ENCODE data around the gene ATP6V1B1. TPM values are rescaled to one million over a fixed set of nuclear protein-coding genes. Genes with fewer than 3 reads are reported as not detected.

Gene ATP6V1B1
- total and polyA plus RNA-seq, 4 donors: not detected

DNA sequence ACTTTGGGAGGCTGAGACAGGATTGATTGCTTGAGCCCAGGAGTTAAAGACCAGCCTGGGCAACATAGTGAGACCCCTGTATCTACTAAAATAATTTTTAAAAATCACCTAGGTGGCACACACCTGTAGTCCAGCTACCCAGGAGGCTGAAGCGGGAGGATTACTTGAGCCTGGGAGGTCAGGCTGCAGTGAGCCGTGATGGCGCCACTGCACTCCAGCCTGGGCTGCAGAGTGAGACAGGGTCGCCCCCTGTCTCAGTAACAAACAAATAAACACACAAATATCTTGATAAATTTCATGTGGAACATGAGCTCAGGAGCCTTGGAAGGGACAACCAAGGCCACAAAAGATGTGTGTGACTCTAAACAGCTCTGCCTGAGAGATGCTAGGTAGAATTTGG lies 31.0 kb downstream of the ATP6V1B1 start:
- H3K27ac ChIP-seq (ENCODE audit: low read depth in 1 of 2, low read length in 2 of 2): no peak overlapping the region
- no peak for DNase-seq (ENCODE audit: low spot score)
- no peak overlapping the region for H3K4me3 ChIP-seq (ENCODE audit: low read depth in 1 of 3, low read length in 3 of 3)
- H3K4me1 ChIP-seq (ENCODE audit: control insufficient read depth in 4 of 4, insufficient read depth in 4 of 4, low read length in 3 of 4): peaks cover 0 to 8% (median under 1%) of the 10 kb centered on the region in 4 donors
- TF ChIP-seq EGR1 (IDR thresholded peaks at IDR 0.05; ENCODE audit: low read depth in 2 of 2) (no peak), FOXA1 (IDR thresholded peaks at IDR 0.05) (no peak), FOXA2 (IDR thresholded peaks at IDR 0.05) (no peak), SP1 (IDR thresholded peaks at IDR 0.05) (no peak), TAF1 (conservative IDR thresholded peaks at IDR 0.05) (no peak), JUND (IDR thresholded peaks at IDR 0.05) (no peak)
- no peaks in the 10 kb centered on the region for H3K9me3 ChIP-seq (ENCODE audit: control insufficient read depth in 4 of 4, low read length in 3 of 4)
- WGBS: 71% methylated on average over 4 of the region's 4 CpGs
- no peak overlapping the region for H3K9ac ChIP-seq (ENCODE audit: low read depth in 1 of 2, low read length in 2 of 2)
- H3K27me3 ChIP-seq (ENCODE audit: control insufficient read depth in 4 of 4, insufficient read depth in 4 of 4, low read length in 3 of 4): peaks cover 3 to 11% (median 7%) of the 10 kb centered on the region in 4 donors
- H3K36me3 ChIP-seq (ENCODE audit: control insufficient read depth in 4 of 4, insufficient read depth in 3 of 4, low read depth in 1 of 4, low read length in 3 of 4): no peaks in the 10 kb centered on the region

DNA sequence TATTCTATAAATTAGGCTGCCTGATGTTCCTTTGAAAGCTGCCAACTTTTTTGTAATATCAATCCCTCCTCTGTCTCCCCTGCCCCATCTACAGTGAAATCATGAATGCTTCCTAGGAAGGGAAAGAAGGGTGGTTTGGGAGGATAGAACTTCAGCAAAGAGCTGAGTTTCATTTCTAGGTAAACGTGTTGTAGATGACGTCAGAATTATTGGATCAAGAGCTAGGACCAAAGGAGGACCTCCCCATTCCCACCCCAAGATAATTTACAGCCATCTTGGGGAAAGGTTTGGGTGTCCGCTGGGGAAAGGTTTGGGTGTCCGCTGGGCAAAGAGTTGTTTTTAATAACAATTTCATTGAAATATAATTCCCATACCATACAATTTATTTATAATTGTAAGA lies 31.5 kb downstream of the ATP6V1B1 start:
- DNase-seq (ENCODE audit: low spot score): no peak
- H3K27ac ChIP-seq (ENCODE audit: low read depth in 1 of 2, low read length in 2 of 2): no peak overlapping the region
- H3K4me3 ChIP-seq (ENCODE audit: low read depth in 1 of 3, low read length in 3 of 3): no peak overlapping the region
- WGBS: 61% methylated on average over 4 of the region's 4 CpGs
- TF ChIP-seq RAD21 (IDR thresholded peaks at IDR 0.05) (no peak), YY1 (IDR thresholded peaks at IDR 0.05) (no peak), JUND (IDR thresholded peaks at IDR 0.05) (no peak)
- TF ChIP-seq, protein P1, sequence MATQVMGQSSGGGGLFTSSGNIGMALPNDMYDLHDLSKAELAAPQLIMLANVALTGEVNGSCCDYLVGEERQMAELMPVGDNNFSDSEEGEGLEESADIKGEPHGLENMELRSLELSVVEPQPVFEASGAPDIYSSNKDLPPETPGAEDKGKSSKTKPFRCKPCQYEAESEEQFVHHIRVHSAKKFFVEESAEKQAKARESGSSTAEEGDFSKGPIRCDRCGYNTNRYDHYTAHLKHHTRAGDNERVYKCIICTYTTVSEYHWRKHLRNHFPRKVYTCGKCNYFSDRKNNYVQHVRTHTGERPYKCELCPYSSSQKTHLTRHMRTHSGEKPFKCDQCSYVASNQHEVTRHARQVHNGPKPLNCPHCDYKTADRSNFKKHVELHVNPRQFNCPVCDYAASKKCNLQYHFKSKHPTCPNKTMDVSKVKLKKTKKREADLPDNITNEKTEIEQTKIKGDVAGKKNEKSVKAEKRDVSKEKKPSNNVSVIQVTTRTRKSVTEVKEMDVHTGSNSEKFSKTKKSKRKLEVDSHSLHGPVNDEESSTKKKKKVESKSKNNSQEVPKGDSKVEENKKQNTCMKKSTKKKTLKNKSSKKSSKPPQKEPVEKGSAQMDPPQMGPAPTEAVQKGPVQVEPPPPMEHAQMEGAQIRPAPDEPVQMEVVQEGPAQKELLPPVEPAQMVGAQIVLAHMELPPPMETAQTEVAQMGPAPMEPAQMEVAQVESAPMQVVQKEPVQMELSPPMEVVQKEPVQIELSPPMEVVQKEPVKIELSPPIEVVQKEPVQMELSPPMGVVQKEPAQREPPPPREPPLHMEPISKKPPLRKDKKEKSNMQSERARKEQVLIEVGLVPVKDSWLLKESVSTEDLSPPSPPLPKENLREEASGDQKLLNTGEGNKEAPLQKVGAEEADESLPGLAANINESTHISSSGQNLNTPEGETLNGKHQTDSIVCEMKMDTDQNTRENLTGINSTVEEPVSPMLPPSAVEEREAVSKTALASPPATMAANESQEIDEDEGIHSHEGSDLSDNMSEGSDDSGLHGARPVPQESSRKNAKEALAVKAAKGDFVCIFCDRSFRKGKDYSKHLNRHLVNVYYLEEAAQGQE (IDR thresholded peaks at IDR 0.05): no peak
- TF ChIP-seq, protein P2, sequence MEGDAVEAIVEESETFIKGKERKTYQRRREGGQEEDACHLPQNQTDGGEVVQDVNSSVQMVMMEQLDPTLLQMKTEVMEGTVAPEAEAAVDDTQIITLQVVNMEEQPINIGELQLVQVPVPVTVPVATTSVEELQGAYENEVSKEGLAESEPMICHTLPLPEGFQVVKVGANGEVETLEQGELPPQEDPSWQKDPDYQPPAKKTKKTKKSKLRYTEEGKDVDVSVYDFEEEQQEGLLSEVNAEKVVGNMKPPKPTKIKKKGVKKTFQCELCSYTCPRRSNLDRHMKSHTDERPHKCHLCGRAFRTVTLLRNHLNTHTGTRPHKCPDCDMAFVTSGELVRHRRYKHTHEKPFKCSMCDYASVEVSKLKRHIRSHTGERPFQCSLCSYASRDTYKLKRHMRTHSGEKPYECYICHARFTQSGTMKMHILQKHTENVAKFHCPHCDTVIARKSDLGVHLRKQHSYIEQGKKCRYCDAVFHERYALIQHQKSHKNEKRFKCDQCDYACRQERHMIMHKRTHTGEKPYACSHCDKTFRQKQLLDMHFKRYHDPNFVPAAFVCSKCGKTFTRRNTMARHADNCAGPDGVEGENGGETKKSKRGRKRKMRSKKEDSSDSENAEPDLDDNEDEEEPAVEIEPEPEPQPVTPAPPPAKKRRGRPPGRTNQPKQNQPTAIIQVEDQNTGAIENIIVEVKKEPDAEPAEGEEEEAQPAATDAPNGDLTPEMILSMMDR (IDR thresholded peaks at IDR 0.05; ENCODE audit: low read depth, low read length, missing input control): no peak
- H3K27me3 ChIP-seq (ENCODE audit: control insufficient read depth in 4 of 4, insufficient read depth in 4 of 4, low read length in 3 of 4): peaks cover 3 to 11% (median 7%) of the 10 kb centered on the region in 4 donors
- H3K36me3 ChIP-seq (ENCODE audit: control insufficient read depth in 4 of 4, insufficient read depth in 3 of 4, low read depth in 1 of 4, low read length in 3 of 4): no peaks in the 10 kb centered on the region
- no peak overlapping the region for H3K9ac ChIP-seq (ENCODE audit: low read depth in 1 of 2, low read length in 2 of 2)
- peaks cover 0 to 8% (median under 1%) of the 10 kb centered on the region in 4 donors for H3K4me1 ChIP-seq (ENCODE audit: control insufficient read depth in 4 of 4, insufficient read depth in 4 of 4, low read length in 3 of 4)
- no peaks in the 10 kb centered on the region for H3K9me3 ChIP-seq (ENCODE audit: control insufficient read depth in 4 of 4, low read length in 3 of 4)

DNA sequence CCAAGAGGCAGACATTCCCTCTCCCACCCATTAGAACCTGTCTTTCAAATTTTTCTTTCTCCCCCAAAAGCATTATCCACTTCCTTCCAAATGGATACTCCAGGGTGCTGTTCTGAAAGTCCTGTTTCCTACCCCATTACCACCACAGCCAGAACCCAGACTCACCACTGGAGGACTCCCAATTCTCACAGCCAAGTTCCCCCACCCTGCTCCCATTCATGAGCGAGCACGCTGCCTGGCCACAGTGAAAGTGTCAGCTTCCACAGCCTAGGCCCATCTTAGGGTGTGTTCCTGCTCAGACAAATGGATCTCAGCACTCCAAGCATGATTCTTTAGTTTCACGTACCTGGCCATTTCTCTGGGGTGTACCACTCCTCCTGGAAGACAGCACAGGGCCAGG lies 38.9 kb downstream of the ATP6V1B1 start:
- TF ChIP-seq EGR1 (IDR thresholded peaks at IDR 0.05; ENCODE audit: low read depth in 2 of 2): no peak
- no peak for TF ChIP-seq HNF4G (IDR thresholded peaks at IDR 0.05)
- TF ChIP-seq, protein P3, sequence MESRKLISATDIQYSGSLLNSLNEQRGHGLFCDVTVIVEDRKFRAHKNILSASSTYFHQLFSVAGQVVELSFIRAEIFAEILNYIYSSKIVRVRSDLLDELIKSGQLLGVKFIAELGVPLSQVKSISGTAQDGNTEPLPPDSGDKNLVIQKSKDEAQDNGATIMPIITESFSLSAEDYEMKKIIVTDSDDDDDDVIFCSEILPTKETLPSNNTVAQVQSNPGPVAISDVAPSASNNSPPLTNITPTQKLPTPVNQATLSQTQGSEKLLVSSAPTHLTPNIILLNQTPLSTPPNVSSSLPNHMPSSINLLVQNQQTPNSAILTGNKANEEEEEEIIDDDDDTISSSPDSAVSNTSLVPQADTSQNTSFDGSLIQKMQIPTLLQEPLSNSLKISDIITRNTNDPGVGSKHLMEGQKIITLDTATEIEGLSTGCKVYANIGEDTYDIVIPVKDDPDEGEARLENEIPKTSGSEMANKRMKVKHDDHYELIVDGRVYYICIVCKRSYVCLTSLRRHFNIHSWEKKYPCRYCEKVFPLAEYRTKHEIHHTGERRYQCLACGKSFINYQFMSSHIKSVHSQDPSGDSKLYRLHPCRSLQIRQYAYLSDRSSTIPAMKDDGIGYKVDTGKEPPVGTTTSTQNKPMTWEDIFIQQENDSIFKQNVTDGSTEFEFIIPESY (IDR thresholded peaks at IDR 0.05): no peak
- TF ChIP-seq, protein P2 (IDR thresholded peaks at IDR 0.05; ENCODE audit: low read depth, low read length, missing input control): no peak
- TF ChIP-seq GABPA (IDR thresholded peaks at IDR 0.05 in 1 of 2, conservative IDR thresholded peaks at IDR 0.05 in 1 of 2): no peak
- no peak for TF ChIP-seq FOXA1 (IDR thresholded peaks at IDR 0.05)
- TF ChIP-seq FOXA2 (IDR thresholded peaks at IDR 0.05): no peak
- TF ChIP-seq HNF4A (conservative IDR thresholded peaks at IDR 0.05): no peak
- TF ChIP-seq NR2F2 (IDR thresholded peaks at IDR 0.05): no peak
- TF ChIP-seq RXRA (IDR thresholded peaks at IDR 0.05): no peak
- H3K4me3 ChIP-seq (ENCODE audit: low read depth in 1 of 3, low read length in 3 of 3): no peak overlapping the region
- H3K27ac ChIP-seq (ENCODE audit: low read depth in 1 of 2, low read length in 2 of 2): no peak overlapping the region
- no peaks in the 10 kb centered on the region for H3K27me3 ChIP-seq (ENCODE audit: control insufficient read depth in 4 of 4, insufficient read depth in 4 of 4, low read length in 3 of 4)
- WGBS: 98% methylated on average over 3 of the region's 3 CpGs
- no peaks in the 10 kb centered on the region for H3K36me3 ChIP-seq (ENCODE audit: control insufficient read depth in 4 of 4, insufficient read depth in 3 of 4, low read depth in 1 of 4, low read length in 3 of 4)
- no peak overlapping the region for H3K9ac ChIP-seq (ENCODE audit: low read depth in 1 of 2, low read length in 2 of 2)
- H3K4me1 ChIP-seq (ENCODE audit: control insufficient read depth in 4 of 4, insufficient read depth in 4 of 4, low read length in 3 of 4): peaks cover 0 to 17% (median 13%) of the 10 kb centered on the region in 4 donors
- no peak for DNase-seq (ENCODE audit: low spot score)
- no peaks in the 10 kb centered on the region for H3K9me3 ChIP-seq (ENCODE audit: control insufficient read depth in 4 of 4, low read length in 3 of 4)

Measured in liver (tissue), 9 donors.